GM18909 (cell line): ENCODE measurements around the gene GINS3.

Experiments used
- ATAC-seq: cut with Tn5 transposase; IDR thresholded peaks from one replicate; pipeline ENCODE4 v1.9.1; 2021; ENCODE audit warnings: mild to moderate bottlenecking; ENCODE audit not compliant: unreplicated experiment, poor library complexity

GINS3 gene

DNA sequence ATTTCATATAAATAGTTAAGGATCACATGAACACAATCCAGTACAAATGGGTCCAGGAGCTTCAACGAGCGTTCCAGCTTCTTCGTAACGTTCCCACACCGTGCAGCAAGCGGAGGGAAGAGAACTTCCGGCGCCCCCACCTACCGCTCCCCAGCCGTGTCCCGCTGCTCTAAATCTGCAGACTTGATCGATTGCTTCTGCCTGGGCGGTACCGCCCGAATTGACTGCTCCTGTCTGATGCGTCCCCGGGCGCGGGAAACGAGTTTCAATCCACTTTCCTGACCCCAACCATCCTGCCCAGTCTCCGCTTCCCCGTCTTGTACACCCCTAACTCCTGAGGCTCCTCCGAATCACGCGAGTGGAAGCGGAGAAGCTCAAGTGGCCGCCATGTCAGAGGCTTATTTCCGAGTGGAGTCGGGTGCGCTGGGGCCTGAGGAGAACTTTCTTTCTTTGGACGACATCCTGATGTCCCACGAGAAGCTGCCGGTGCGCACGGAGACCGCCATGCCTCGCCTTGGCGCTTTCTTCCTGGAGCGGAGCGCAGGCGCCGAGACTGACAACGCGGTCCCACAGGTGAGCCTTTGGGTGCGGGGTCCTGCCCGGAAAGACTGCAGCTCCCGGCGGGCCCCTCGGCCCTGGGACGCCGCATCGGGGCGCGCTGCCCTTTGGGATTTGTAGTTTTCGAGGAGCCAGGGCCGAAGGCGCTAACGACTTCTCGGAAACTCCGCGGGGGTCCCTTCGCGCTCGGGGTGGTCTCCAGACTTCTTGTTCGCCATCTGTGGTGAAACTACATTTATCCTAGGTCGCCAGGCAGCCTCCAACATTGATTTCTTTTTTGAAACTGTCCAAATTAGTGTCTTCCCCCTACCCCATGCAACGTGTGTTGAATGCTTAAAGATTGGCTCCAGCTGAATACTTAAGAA lies at the start of gene GINS3:
Gene GINS3, plus strand, starts transcription at position 257 of the 923 bp plus-strand sequence. Its CDS starts 131 bp downstream, at position 388.
- peak; percentile 97 for ATAC-seq

DNA sequence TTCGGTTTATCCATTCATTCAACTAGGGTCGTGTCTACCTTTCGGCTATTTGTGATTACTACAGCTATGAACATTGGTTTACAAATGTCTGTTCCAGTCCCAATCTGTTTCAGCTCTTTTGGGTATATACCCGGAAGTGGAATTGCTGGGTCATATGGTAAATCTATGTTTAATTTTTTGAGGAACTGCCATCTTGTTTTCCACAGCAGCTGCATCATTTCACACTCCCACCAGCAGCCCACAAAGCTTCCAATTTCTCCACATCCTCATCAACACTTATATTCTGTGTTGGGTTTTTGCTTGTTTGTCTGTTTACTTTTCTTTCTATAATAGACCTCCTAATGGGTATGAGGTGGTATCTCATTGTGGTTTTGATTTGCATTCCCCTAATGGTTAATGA lies 48.7 kb upstream of the GINS3 start:
- ATAC-seq = no peak

DNA sequence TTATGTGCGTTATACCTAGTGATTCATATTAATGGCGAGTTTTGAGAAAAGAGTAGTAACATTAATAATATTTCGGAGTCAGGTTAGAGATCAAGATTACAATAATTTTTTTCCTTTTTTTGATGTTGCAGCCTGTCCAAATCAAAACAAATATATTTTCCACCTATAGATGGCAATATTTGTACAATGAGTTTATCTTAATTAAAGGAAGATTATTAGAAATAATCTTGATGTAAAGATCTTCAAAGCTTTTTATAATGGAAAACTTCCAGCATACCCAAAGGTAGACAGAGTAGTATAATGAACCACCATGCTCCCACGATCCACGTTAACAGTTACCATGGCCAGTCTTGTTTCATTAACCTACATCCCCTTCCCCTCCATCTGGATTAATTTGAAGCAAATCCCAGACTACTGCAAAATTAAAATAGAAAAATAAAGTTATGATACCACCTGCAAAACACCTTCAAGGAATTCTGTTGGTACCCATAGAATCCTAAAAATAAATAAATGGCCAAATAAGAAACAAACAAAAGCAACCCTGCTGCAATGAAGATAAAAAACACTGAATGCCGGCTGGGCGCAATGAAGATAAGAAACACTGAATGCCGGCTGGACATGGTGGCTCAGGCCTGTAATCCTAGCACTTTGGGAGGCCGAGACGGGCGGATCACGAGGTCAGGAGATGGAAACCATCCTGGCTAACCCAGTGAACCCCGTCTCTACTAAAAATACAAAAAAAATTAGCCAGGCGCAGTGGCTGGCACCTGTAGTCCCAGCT lies 46.5 kb upstream of the GINS3 start:
- ATAC-seq = no peak

DNA sequence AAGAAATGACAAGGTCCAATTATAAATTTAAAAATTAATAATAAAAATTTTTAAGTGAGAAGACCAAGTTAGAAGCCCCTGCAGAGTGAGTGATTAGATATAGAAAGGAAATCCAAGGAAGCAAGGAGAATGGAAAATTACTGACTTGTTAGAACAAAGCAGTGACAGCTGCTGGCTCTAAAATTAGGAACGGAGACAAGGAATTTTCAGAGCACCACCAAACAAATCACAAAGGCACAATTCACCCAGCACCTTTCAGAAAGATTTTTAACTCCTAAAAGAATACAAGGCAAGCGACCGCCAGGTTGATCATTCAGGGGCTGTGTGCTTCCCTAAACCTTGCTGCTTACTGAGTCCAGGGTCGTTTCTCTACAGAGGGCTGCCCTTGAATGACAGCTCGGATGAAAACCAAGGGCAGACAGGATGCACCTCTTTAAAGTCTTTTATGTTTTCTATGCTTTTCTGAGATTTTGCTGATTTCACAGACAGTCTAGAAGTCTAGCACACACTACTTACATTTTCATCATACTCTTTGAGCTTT lies 45.4 kb upstream of the GINS3 start:
- ATAC-seq = no peak

DNA sequence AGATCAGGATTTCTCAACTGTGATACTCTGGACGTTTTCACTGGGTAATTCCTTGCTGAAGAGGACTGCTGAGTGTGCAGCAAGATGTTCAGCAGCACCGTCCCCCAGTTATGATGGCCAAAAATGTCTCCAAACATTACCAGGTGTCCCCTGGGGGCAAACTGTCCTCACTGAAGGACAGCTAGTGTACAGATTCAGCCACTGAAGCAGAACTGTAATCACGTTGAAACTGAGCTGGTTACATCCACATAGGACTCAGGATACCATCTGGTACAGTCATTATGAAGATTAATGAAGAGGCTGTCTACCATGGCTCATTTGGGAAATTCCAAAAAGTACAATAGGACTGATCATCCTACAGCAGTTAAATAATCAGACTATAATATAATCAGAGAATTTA lies 43.3 kb upstream of the GINS3 start:
- no peak for ATAC-seq

DNA sequence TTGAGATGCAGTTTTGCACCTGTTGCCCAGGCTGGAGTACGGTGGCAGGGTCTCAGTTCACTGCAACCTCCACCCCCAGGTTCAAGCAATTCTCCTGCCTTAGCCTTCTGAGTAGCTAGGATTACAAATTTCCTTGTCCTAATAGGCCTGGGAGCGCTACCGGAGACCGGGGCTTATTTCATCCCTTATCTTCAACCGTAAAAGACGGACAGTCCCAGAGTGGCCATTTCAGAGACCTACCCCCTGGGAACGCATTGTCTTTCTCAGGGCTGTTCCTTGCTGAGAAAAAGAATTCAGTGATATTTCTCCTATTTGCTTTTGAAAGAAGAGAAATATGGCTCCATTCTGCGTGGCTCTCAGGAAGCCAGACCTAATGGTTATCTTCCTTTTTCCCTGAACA lies 39.6 kb upstream of the GINS3 start:
- no peak for ATAC-seq

DNA sequence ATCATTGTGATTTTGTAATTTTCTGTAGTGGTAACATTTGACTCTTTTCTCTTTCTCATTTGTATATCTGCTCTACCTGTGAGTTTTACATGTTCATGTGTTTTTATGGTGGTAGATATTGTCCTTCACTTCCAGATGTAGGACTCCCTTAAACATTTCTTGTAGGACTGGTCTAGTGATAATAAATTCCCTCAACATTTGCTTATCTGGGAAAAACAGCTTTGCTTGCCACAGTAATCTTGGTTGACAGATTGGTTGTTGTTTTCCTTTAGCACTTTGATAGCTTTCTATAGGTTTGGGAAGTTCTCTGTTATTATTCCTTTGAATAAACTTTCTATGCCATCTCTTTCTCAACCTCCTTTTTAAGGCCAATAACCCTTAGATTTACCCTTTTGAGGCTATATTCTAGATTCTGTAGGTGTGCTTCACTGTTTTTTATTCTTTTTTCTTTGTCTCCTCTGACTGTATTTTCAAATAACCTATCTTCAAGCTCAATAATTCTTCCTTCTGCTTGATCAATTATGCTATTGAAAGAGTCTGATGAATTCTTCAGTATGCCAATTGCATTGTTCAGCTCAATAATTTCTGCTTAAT lies 32.1 kb upstream of the GINS3 start:
- ATAC-seq = no peak

DNA sequence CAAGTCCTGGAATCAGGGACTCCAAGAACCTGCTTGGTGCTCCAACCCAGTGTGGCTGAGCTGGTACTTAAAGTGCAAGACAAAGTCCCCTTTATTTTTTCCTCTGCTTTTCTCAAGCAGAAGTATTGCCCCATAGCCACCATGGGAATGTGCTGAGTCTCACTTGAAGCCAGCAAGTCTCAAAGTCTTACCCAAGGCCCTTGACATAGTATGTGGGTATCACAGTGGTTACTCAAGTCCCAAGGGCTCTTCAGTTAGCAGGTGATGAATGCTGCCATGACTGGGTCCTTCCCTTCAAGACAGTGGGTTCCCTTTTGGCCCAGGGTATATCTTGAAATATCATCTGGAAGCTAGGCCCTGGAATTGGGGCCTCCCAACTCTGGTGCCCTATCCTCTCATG lies 30.5 kb upstream of the GINS3 start:
- ATAC-seq = no peak

DNA sequence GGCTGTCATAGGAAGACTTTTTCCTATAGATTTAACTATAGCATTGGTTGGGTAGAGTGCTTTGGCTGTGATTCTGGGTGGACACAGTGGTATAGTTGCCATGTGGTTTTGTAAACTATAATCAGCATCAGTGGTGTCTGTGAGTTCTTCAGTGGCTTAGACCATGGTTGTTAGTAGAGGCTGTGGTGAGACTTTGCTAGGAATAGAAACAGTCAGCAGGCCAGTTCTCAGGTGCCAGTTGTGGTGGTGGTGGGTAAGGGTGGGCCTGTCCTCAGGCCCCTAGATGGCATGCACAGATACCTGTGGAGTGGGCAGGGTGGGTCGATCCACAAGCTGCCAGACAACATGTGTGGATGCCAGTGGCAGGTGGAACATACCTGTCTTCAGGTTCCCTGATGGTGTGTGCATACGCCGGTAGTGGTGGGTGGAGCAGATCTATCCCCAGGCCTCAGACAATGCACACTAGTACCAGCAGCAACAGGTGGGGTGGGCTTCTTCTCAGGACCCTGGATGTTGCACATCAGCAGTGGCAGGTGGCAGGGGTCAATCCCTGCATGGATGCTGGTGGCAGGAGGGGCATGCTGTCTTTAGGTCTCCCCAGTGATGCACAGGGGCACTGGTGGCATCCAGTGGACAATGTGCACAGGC lies 28.4 kb upstream of the GINS3 start:
- no peak for ATAC-seq

DNA sequence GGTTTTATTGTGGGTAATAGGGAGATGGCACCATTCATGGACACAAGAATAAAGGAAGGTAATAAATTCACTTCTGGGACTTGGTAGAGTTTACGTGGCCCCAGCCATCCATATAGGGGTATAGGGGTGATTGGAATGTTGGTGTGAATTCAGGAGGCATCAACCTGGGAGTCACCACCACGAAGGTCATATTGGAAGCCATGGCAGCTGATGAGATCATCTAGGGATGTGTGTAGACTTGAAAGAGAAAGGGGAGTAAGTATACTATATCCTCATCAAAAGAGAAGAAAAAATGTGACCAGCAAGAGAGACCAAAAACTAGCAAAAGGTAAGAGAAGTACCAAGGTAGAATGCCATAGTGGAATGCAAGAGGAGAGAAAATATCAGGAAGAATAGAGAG lies 26.6 kb upstream of the GINS3 start:
- no peak for ATAC-seq

DNA sequence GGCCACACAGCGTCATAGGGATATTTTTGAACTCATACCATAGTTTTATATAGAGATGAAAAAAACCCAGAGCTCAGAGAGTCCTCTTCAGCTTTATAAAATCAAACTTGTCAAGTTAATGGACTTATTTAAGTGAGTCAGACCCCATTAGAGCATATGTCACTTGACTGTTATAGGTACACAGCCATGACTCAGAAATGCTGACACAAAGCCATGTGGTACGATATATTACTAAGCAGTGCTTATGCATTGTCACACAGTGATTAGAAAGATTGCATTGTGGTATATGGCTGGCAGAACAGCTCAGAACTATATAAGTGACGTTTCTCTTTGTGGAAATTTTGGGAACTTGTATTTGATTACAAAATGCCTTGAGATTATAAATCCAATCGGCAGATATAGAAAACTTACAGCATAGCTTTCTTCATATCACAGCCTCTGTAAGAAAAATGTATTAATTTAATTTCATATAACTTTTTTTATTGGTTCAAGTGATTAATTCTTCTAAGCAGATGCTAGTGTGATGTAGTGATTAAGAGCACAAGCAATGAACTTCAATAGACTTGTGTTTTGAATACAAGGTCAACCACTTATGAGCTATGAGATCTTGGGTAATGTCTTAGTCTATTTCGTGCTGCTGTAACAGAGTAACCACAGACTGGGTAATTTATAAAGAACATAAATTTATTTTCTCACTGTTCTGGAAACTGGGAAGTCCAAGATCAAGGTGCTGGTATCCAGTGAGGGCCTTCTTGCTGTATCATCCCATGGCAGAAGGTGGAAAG lies 25.8 kb upstream of the GINS3 start:
- no peak for ATAC-seq

DNA sequence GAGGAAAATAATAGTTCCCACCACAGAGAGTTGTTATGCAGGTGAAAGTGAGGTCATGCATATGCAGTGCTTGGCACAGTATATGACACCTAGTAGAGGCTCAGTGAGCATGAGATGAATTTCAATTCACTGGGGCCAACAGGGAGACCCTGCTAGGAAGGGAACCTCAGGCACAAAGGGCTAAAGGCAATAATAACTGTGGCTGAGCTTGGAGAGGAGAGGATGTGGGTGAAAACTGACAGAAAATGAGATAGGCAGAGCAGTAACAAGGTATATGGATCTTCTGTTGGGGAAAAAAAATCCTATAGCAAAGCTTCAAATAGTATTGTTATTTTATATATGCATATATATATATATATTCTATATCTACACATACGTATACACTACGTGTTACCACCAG lies 25.0 kb upstream of the GINS3 start:
- no peak for ATAC-seq

DNA sequence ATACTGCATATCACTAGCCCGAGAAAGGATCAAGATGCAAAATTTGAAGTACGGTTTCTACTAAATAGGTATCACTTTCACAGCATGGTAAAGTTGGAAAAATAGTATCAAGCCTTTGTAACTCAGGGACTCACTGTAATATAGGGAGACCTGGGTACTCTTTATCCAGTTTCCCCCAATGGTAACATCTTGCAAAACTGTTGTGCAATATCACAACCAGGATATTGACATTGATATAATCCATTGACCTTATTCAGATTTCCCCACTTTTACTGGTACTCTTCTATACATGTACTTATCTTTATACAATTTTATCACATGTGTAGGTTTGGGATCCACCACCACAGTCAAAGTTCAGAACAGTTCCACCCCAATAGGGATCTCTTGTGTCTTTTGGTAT lies 20.4 kb upstream of the GINS3 start:
- ATAC-seq = no peak

DNA sequence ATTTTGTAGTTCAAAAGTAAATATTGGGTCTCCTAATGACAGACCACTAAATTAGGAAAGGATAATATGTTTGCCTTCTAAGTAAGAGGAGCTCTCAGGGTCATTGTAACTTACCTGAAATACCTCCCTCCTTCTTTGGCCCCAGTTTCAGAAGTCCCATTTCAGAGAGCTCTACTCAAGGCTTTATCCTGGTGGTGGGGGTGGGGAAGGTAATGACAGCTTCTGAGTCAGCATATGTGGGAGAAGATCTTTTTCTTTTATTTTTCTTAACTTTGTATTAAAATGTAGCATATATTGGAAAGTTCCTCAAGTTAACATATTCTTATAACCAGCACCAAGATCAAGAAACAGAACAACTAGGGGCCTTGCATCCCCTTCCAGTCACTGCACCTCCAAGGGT lies 16.9 kb upstream of the GINS3 start:
- no peak for ATAC-seq

DNA sequence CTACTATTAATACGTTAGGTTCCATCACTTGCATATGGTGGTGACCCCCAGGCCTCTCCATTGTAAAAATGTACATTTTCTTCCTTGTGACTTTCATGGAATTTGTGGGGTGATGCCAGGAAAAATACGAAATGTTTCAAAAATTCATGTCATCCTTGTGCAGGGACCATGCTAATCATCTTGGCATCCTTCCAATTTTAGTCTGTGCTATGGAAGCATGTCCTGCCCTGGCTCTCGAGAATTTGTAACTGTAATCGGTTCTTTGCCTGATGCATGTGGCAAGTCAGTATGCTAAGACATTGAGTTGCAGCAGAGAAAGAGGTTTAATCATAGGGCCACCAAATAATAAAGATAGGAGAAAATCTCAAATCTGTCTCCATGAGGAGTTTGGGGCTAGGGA lies 14.3 kb upstream of the GINS3 start:
- ATAC-seq = no peak

DNA sequence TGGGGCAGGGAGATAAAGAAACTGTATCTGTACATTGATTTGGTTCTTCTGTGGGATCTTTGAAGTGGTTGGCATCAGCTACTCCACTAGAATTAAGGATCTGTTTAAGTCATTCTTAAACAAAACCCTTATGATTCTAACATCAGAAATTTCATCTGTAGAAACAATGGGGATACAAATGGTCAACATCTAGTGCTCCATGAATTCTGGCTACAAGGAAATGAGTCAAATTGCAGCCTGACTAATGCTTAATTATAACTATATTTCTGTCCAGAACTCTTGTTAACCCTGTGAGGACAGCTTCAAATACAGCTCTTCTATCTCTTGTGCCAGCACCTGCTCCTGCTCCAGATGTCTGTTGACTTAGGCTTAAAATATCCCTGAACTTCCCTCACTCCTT lies 13.9 kb upstream of the GINS3 start:
- no peak for ATAC-seq

DNA sequence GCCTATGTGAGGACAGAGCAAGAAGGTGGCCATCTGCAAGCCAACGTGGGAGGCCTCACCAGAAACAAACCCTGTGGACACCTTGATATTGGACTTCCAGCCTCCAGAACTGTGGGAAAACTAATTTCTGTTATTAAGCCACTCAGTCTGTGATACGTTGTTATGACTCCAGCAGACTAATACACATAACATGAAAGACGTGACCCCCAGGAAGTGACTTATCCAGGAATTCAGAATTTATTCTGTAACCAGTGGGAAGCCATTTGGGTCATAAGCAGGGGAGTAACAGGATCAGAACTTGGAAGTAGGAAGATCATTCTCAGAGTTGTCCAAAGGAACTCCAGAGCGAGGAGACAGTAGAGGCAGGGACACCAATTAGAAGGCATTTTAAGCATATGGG lies 12.5 kb upstream of the GINS3 start:
- no peak for ATAC-seq

DNA sequence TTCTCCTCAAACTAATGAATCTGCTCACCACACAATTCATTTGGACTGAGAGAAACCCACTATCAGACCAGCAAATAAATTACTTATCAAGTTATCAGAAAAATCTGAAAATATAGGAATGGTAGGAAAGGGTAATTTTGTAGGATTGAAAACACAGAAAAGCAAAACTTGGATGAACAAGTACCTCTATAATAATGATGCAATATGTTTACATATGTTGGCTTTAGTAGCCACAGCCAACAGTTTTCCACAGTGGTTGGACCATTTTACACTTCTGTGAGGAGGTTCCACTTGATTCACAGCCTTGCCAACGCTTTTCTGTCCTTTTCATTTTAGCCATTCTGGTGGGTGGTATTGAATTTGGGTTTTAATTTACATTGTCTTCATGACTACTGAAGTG lies 10.6 kb upstream of the GINS3 start:
- no peak for ATAC-seq

DNA sequence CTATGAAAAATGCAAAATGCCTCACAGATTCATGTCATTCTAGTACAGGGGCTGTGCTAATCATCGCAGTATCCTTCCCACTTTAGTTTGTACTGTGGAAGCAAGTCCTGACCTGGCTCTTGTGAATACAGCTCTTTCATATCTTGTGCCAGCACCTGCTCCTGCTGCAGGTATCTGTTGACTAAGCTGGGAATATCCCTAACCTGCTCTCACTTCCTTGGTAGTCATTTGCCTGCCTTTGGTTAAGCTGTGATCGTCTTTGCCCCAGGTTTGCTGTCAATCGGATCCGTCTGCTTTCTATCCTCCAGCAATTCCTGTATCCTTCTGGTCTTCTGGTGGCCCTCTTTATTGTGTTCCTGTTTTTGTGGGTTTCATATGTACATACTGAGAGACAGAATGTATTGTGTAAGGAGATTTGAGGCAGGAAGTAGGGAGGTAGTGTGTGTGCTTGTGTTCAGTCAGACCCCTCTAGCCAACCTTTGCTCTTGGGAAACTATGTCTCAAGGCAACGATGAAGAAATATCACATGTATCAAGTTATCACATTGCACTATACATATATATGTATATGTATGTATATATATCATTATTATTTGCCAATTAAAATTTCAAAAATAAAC lies 7.7 kb upstream of the GINS3 start:
- no peak for ATAC-seq
